ENCODE results near the gene CDON. TPM values are rescaled to one million over a fixed set of nuclear protein-coding genes. Genes with fewer than 3 reads are reported as not detected.

The CDON gene
- total RNA-seq, 2 donors from 2014 or later: 2.3 to 10.5 TPM

- Histone ChIP-seq H3K4me3 (no peak overlapping the region), H3K9me3 (no peaks in the 10 kb centered on the region), H3K36me3 (no peaks in the 10 kb centered on the region), H3K27ac (no peak overlapping the region), H3K9ac (ENCODE audit: low read depth in 2 of 2, low read length in 2 of 2) (no peak overlapping the region), H3K27me3 (no peaks in the 10 kb centered on the region), H3K4me1 (no peaks in the 10 kb centered on the region)
- intact Hi-C loops (cut with DNase I): no loop called here
- no peak for DNase-seq
- TF ChIP-seq, protein P1, sequence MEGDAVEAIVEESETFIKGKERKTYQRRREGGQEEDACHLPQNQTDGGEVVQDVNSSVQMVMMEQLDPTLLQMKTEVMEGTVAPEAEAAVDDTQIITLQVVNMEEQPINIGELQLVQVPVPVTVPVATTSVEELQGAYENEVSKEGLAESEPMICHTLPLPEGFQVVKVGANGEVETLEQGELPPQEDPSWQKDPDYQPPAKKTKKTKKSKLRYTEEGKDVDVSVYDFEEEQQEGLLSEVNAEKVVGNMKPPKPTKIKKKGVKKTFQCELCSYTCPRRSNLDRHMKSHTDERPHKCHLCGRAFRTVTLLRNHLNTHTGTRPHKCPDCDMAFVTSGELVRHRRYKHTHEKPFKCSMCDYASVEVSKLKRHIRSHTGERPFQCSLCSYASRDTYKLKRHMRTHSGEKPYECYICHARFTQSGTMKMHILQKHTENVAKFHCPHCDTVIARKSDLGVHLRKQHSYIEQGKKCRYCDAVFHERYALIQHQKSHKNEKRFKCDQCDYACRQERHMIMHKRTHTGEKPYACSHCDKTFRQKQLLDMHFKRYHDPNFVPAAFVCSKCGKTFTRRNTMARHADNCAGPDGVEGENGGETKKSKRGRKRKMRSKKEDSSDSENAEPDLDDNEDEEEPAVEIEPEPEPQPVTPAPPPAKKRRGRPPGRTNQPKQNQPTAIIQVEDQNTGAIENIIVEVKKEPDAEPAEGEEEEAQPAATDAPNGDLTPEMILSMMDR (IDR thresholded peaks at IDR 0.05): no peak
Observed at GRCh38 chr11:126049159-126049558, 13.5 kb downstream of the CDON start.

DNA sequence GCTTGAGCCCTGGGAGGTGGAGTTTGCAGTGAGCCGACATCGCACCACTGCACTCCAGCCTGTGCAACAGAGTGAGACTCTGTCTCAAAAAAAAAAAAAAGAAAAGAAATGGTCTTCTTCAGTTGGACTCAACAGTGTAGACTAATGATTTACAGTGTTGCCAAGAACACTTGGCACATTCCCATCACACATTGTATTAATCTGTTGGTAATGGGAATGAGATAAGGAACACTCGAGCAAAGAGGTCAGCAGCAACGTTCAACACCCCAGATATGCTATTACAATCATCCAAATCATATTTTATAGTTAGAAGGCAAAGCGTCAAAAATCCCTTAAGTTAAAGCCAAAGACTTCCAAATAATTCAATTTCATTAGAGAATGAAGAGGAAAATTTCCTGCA is 14.5 kb downstream of the CDON start:
- no peaks in the 10 kb centered on the region for H3K9me3 ChIP-seq
- TF ChIP-seq, protein P1 (IDR thresholded peaks at IDR 0.05): no peak
- H3K4me1 ChIP-seq: no peaks in the 10 kb centered on the region
- H3K4me3 ChIP-seq: no peak overlapping the region
- H3K27me3 ChIP-seq: no peaks in the 10 kb centered on the region
- H3K27ac ChIP-seq: no peak overlapping the region
- no peak overlapping the region for H3K9ac ChIP-seq (ENCODE audit: low read depth in 2 of 2, low read length in 2 of 2)
- intact Hi-C loops (cut with DNase I): no loop called here
- DNase-seq: no peak
- H3K36me3 ChIP-seq: no peaks in the 10 kb centered on the region

- TF ChIP-seq, protein P1 (IDR thresholded peaks at IDR 0.05): no peak
- no peaks in the 10 kb centered on the region for H3K36me3 ChIP-seq
- DNase-seq: no peak
- H3K27ac ChIP-seq: no peak overlapping the region
- H3K4me1 ChIP-seq: no peaks in the 10 kb centered on the region
- H3K9me3 ChIP-seq: no peaks in the 10 kb centered on the region
- no peak overlapping the region for H3K9ac ChIP-seq (ENCODE audit: low read depth in 2 of 2, low read length in 2 of 2)
- H3K27me3 ChIP-seq: no peaks in the 10 kb centered on the region
- no peak overlapping the region for H3K4me3 ChIP-seq
- intact Hi-C loops (cut with DNase I): no loop called here
Observed at GRCh38 chr11:126046570-126047195, 16.0 kb downstream of the CDON start.

- Histone ChIP-seq H3K9ac (ENCODE audit: low read depth in 2 of 2, low read length in 2 of 2) (no peak overlapping the region), H3K36me3 (no peaks in the 10 kb centered on the region), H3K27ac (no peak overlapping the region), H3K4me3 (no peak overlapping the region), H3K9me3 (no peaks in the 10 kb centered on the region), H3K4me1 (no peaks in the 10 kb centered on the region), H3K27me3 (no peaks in the 10 kb centered on the region)
- TF ChIP-seq, protein P1 (IDR thresholded peaks at IDR 0.05): no peak
- intact Hi-C loops (cut with DNase I): no loop called here
- no peak for DNase-seq
Observed at GRCh38 chr11:126039485-126040271, 23.0 kb downstream of the CDON start.

DNA sequence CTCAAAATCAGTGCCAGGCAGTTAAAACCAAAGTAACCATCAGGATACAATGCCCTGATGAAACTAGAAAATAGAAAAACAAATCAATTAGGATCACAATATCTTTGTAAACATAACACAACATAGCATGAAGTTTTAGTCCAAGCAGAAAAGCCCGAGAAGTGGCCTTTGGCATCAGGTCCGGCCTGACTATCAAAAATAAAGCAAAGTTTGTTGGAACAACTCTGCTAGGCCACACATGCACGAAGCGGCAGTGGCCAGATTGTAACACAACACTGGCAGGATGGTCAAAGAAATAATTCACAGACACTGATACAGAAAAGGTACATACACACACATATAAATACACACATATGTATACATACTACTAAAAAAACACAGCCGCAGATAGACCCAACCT is 26.9 kb downstream of the CDON start:
- no peak for DNase-seq
- TF ChIP-seq, protein P1 (IDR thresholded peaks at IDR 0.05): no peak
- no peak overlapping the region for H3K4me3 ChIP-seq
- no peaks in the 10 kb centered on the region for H3K36me3 ChIP-seq
- H3K9me3 ChIP-seq: no peaks in the 10 kb centered on the region
- H3K27me3 ChIP-seq: no peaks in the 10 kb centered on the region
- intact Hi-C loops (cut with DNase I): no loop called here
- no peak overlapping the region for H3K9ac ChIP-seq (ENCODE audit: low read depth in 2 of 2, low read length in 2 of 2)
- H3K4me1 ChIP-seq: no peaks in the 10 kb centered on the region
- no peak overlapping the region for H3K27ac ChIP-seq
